SU-DHL-6 (cell line): ENCODE measurements around the gene CAMK4.

Source experiments
- H2AFZ ChIP-seq: fragments of 200-600 bp; sonication (generic); 2 replicates; pipeline ENCODE4 v1.6.1; 2014; ENCODE audit warnings: low read depth, mild to moderate bottlenecking, moderate library complexity, mixed read lengths, antibody characterized with exemption, low read length; ENCODE audit not compliant: severe bottlenecking
- H3F3A ChIP-seq: fragments of 200-600 bp; shearing (Covaris generic); 2 replicates; pipeline ENCODE4 v1.6.0; 2016; ENCODE audit warnings: antibody characterized with exemption, mild to moderate bottlenecking; ENCODE audit not compliant: insufficient read depth
- H3K27ac ChIP-seq: fragments of 200-600 bp; sonication (generic); 2 replicates; pipeline ENCODE4 v1.5.1; 2016; ENCODE audit warnings: low read depth, mild to moderate bottlenecking, low read length, moderate library complexity, mixed read lengths
- H3K27me3 ChIP-seq: fragments of 200-600 bp; sonication (generic), shearing (Covaris generic); 2 replicates; pipeline ENCODE4 v1.6.0; 2014; ENCODE audit warnings: mild to moderate bottlenecking, low read length
- H3K36me3 ChIP-seq: fragments of 200-600 bp; sonication (generic); 2 replicates; pipeline ENCODE4 v1.6.1; 2014; ENCODE audit warnings: mild to moderate bottlenecking, low read length, mixed read lengths
- H3K4me2 ChIP-seq: fragments of 300-600, 200-600 bp; shearing (Covaris generic), sonication (generic); 2 replicates; pipeline ENCODE4 v1.6.0; 2014; ENCODE audit warnings: low read length, low read depth, mild to moderate bottlenecking; ENCODE audit not compliant: poor library complexity, severe bottlenecking
- H3K4me3 ChIP-seq: fragments of 200-600 bp; sonication (generic); 2 replicates; pipeline ENCODE4 v1.5.1; 2014; ENCODE audit warnings: antibody characterized with exemption, low read length, mild to moderate bottlenecking, mixed read lengths; ENCODE audit not compliant: insufficient read depth, poor library complexity, severe bottlenecking
- H3K79me2 ChIP-seq: fragments of 200-600 bp; sonication (generic); 2 replicates; pipeline ENCODE4 v1.6.1; 2014; ENCODE audit warnings: mild to moderate bottlenecking, low read length, moderate library complexity; ENCODE audit not compliant: insufficient read depth
- H3K9ac ChIP-seq: fragments of 200-600 bp; sonication (generic); 2 replicates; pipeline ENCODE4 v1.7.0; 2014; ENCODE audit warnings: mild to moderate bottlenecking, low read length
- H3K9me2 ChIP-seq: fragments of 200-600 bp; sonication (generic); replicated peaks from 2 replicates; pipeline ENCODE4 v1.6.1; 2014; ENCODE audit warnings: low read length; ENCODE audit not compliant: insufficient read depth
- H3K9me3 ChIP-seq: fragments of 200-600 bp; sonication (generic); 2 replicates; pipeline ENCODE4 v1.6.1; 2014; ENCODE audit warnings: low read length, mixed read lengths; ENCODE audit not compliant: insufficient read depth
- H4K20me1 ChIP-seq: fragments of 200-600 bp; sonication (generic); 2 replicates; pipeline ENCODE4 v1.6.1; 2014; ENCODE audit warnings: low read depth, mild to moderate bottlenecking, antibody characterized with exemption, low read length, moderate library complexity, mixed read lengths
- CTCF ChIP-seq: fragments of 200-600 bp; sonication (generic); IDR thresholded peaks from one replicate; pipeline ENCODE4 v1.5.1; 2017; ENCODE audit warnings: antibody characterized with exemption, mild to moderate bottlenecking, low read length, moderate library complexity; ENCODE audit not compliant: insufficient read depth, poor library complexity, severe bottlenecking
- EZH2phosphoT487 ChIP-seq: fragments of 200-600 bp; sonication (generic), shearing (Covaris generic); conservative IDR thresholded peaks from 2 replicates; pipeline ENCODE4 v1.6.1; 2018; ENCODE audit warnings: mild to moderate bottlenecking, antibody characterized with exemption, low read length, moderate library complexity, mixed read lengths

CAMK4 gene

DNA sequence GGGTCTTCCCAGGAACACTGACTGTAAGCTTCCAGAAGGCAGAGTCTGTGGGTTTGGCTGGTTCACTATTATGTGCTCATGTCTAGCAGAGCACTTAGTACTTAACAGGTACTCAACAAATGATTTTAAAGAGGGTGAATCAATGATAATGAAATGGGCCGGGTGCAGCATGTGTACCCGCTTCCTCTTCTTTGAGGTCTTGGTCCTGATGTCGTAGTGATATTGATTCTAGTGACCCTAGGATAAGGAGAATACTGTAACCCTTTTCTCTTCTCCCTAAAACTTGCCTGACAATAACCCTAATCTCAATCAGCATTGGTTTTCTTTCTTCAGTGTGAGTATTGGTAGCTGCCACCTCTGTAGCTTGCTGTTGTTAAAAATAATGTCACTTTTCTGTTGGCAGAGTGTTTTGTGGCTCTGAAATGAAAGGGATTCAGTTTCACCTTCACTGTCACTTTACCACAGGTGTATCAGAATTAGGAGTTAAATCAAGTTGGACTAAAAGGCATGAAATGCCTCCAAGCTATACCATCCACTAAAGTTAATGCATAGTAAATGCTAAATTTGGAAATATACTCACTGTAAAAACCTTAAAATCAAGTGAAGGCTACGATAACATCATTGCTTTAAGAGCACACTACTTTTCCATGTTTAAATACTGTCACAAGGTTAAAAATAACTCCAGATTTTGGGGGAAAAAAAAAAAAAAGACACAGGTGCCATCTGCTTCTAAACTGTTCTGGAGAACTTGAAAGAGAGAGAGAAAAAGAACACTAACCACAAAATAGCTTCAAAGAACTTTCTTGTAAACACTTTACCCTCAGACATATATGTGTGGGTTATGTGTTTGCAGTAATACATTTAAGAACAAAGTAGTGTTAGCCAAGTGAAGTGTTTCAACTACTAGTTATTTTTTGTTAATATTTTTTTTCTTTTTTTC is 6.0 kb downstream of the CAMK4 start:
- Histone ChIP-seq H2AFZ (no peak overlapping the region), H3K27ac (no peak overlapping the region), H3K27me3 (no peaks in the 10 kb centered on the region), H3K4me2 (no peak overlapping the region), H4K20me1 (no peaks in the 10 kb centered on the region), H3K9me2 (no peaks in the 10 kb centered on the region), H3F3A (no peaks in the 10 kb centered on the region), H3K4me3 (no peak overlapping the region), H3K9me3 (no peaks in the 10 kb centered on the region), H3K9ac (no peak overlapping the region), H3K36me3 (no peaks in the 10 kb centered on the region), H3K79me2 (no peaks in the 10 kb centered on the region)
- TF ChIP-seq CTCF (no peak), EZH2phosphoT487 (no peak)

DNA sequence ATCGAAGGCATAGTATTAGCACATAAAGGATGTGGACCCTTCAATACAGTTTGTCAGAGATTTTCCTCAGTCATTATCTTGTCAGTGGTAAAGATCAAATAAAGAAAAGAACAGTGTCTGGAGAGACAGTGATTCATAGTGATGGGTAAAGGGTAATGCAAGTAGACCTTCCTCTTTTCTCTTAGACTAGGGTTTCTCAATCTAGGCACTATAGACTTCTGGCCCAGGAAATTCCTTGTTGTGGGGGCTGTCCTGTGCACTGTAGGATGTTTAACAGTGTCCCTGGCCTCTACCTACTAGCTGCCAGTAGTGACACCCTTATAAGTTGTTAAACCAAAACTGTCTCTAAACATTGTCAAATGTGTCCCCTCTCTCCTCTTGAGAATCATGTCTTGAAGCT is 6.9 kb downstream of the CAMK4 start:
- Histone ChIP-seq H3K79me2 (no peaks in the 10 kb centered on the region), H3F3A (no peaks in the 10 kb centered on the region), H3K36me3 (no peaks in the 10 kb centered on the region), H4K20me1 (no peaks in the 10 kb centered on the region), H3K4me2 (no peak overlapping the region), H3K9me2 (no peaks in the 10 kb centered on the region), H2AFZ (no peak overlapping the region), H3K4me3 (no peak overlapping the region), H3K9me3 (no peaks in the 10 kb centered on the region), H3K27ac (no peak overlapping the region), H3K27me3 (no peaks in the 10 kb centered on the region), H3K9ac (no peak overlapping the region)
- TF ChIP-seq EZH2phosphoT487 (no peak), CTCF (no peak)

DNA sequence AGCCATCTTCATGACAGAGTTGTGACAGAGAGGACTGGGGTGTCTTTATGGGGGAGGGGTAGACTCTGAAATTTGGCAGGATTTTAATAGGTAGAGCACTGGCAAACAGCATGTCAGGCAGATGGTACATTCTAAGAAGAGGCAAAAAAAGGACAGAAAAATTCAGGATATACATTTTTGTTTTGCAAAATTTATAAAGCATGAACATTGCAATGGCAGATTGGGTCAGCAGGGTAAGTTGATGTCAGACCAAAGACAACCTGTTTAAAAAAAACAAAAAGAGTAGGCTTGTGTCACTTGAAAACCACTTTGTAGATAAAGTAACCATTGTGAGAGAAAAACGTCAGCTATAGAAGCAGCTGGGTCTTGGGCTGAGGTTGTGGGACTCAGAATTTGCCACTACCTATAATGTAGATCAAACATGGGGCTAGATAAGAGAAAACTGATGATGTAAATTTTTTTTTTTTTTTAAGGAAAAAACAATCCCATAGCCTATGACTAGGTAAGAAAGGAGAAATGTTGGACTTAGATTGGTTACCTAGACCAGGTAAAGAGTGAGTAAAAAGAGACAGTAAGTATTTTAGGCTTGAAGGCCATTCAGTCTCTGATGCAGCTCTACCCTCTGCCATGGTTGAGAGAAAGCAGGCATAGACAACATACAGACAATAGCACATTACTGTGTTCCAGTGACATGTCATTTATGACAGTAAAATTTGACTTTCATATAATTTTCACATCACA is 8.3 kb downstream of the CAMK4 start:
- Histone ChIP-seq H3K9me2 (no peaks in the 10 kb centered on the region), H3K9ac (no peak overlapping the region), H3F3A (no peaks in the 10 kb centered on the region), H3K27me3 (no peaks in the 10 kb centered on the region), H2AFZ (no peak overlapping the region), H3K4me3 (no peak overlapping the region), H3K36me3 (no peaks in the 10 kb centered on the region), H3K9me3 (no peaks in the 10 kb centered on the region), H3K4me2 (no peak overlapping the region), H4K20me1 (no peaks in the 10 kb centered on the region), H3K79me2 (no peaks in the 10 kb centered on the region), H3K27ac (no peak overlapping the region)
- TF ChIP-seq CTCF (no peak), EZH2phosphoT487 (no peak)
